Nephron progenitor cell (in vitro differentiated cells): ENCODE measurements around the gene ACIN1.

Experiments used
- DNase-seq: peaks from one replicate; pipeline ENCODE4 v3.0.0; 2021
- H3K27ac Mint-ChIP-seq: 2 replicates; pipeline ENCODE4 v1.8.0; 2021; ENCODE audit warnings: mild to moderate bottlenecking, moderate library complexity, mixed read lengths
- H3K27me3 Mint-ChIP-seq: 2 replicates; pipeline ENCODE4 v1.8.0; 2021; ENCODE audit warnings: mild to moderate bottlenecking, low read depth, mixed read lengths; ENCODE audit not compliant: poor library complexity
- H3K36me3 Mint-ChIP-seq: 2 replicates; pipeline ENCODE4 v1.8.0; 2021; ENCODE audit warnings: low read depth, mixed read lengths
- H3K4me1 Mint-ChIP-seq: 2 replicates; pipeline ENCODE4 v1.8.0; 2021; ENCODE audit warnings: mixed read lengths
- H3K4me3 Mint-ChIP-seq: 2 replicates; pipeline ENCODE4 v1.8.0; 2021; ENCODE audit warnings: mild to moderate bottlenecking, moderate library complexity, mixed read lengths
- H3K9me3 Mint-ChIP-seq: 2 replicates; pipeline ENCODE4 v1.8.0; 2021; ENCODE audit warnings: mild to moderate bottlenecking, moderate library complexity, mixed read lengths
- CTCF ChIP-seq: fragments of 200-600 bp; sonication (generic); IDR thresholded peaks from 2 replicates; pipeline ENCODE4 v1.5.0; 2021; ENCODE audit warnings: antibody characterized with exemption

Gene ACIN1

GRCh38 chr14:23115039-23115731, 20.2 kb upstream of the ACIN1 start:
- H3K27ac Mint-ChIP-seq: peak overlapping the region; percentile 12
- H3K4me1 Mint-ChIP-seq: peaks cover 59% of the 10 kb centered on the region
- no peak for TF ChIP-seq CTCF
- H3K36me3 Mint-ChIP-seq: no peaks in the 10 kb centered on the region
- no peaks in the 10 kb centered on the region for H3K9me3 Mint-ChIP-seq
- H3K4me3 Mint-ChIP-seq: no peak overlapping the region
- no peaks in the 10 kb centered on the region for H3K27me3 Mint-ChIP-seq
- DNase-seq: no peak

- Mint-ChIP-seq H3K9me3 (no peaks in the 10 kb centered on the region), H3K4me3 (no peak overlapping the region), H3K27ac (no peak overlapping the region), H3K36me3 (no peaks in the 10 kb centered on the region), H3K27me3 (no peaks in the 10 kb centered on the region), H3K4me1 (peaks cover 54% of the 10 kb centered on the region)
- no peak for DNase-seq
- no peak for TF ChIP-seq CTCF
Observed at GRCh38 chr14:23114669-23115038, 19.7 kb upstream of the ACIN1 start.

- peaks cover 48% of the 10 kb centered on the region for H3K4me1 Mint-ChIP-seq
- H3K4me3 Mint-ChIP-seq: no peak overlapping the region
- no peaks in the 10 kb centered on the region for H3K9me3 Mint-ChIP-seq
- DNase-seq: no peak
- TF ChIP-seq CTCF: no peak
- H3K27ac Mint-ChIP-seq: no peak overlapping the region
- H3K36me3 Mint-ChIP-seq: no peaks in the 10 kb centered on the region
- peaks cover under 1% of the 10 kb centered on the region for H3K27me3 Mint-ChIP-seq
Observed at GRCh38 chr14:23114120-23114458, 19.2 kb upstream of the ACIN1 start.

GRCh38 chr14:23113431-23114119, 18.6 kb upstream of the ACIN1 start:
- peak; percentile 29 for DNase-seq
- H3K36me3 Mint-ChIP-seq: no peaks in the 10 kb centered on the region
- no peak overlapping the region for H3K27ac Mint-ChIP-seq
- no peak for TF ChIP-seq CTCF
- H3K4me3 Mint-ChIP-seq: no peak overlapping the region
- H3K27me3 Mint-ChIP-seq: peaks cover 3% of the 10 kb centered on the region
- H3K9me3 Mint-ChIP-seq: no peaks in the 10 kb centered on the region
- H3K4me1 Mint-ChIP-seq: peaks cover 43% of the 10 kb centered on the region

- no peak overlapping the region for H3K27ac Mint-ChIP-seq
- peaks cover 3% of the 10 kb centered on the region for H3K27me3 Mint-ChIP-seq
- peaks cover 37% of the 10 kb centered on the region for H3K4me1 Mint-ChIP-seq
- DNase-seq: no peak
- no peaks in the 10 kb centered on the region for H3K36me3 Mint-ChIP-seq
- no peaks in the 10 kb centered on the region for H3K9me3 Mint-ChIP-seq
- no peak overlapping the region for H3K4me3 Mint-ChIP-seq
- no peak for TF ChIP-seq CTCF
Observed at GRCh38 chr14:23112359-23113178, 17.6 kb upstream of the ACIN1 start.
